Right hindlimb (tissue), 1 donor: ENCODE results near the gene MYOZ3.
A peak's percentile ranks its signal among the peaks of the same experiment; 100 is the strongest.

Source experiments
- DNase-seq: peaks from one replicate; pipeline ENCODE4 v3.0.0-alpha.2; 2018

The MYOZ3 gene

GRCh38 chr5:150660108-150660831, 781 bp upstream of the MYOZ3 start:
- no peak for DNase-seq

- no peak for DNase-seq
Observed at GRCh38 chr5:150661821-150662596, 958 bp downstream of the MYOZ3 start.

GRCh38 chr5:150662731-150663516, 1.9 kb downstream of the MYOZ3 start:
- no peak for DNase-seq

GRCh38 chr5:150663936-150664335, 2.9 kb downstream of the MYOZ3 start:
- no peak for DNase-seq

GRCh38 chr5:150665044-150665443, 4.0 kb downstream of the MYOZ3 start:
- no peak for DNase-seq

GRCh38 chr5:150670275-150670947, 9.4 kb downstream of the MYOZ3 start:
- no peak for DNase-seq

- DNase-seq: peak; percentile 38
Observed at GRCh38 chr5:150670948-150671310, 9.9 kb downstream of the MYOZ3 start.

GRCh38 chr5:150671509-150672236, 10.6 kb downstream of the MYOZ3 start:
- peak; percentile 35 for DNase-seq

GRCh38 chr5:150672237-150672883, 11.3 kb downstream of the MYOZ3 start:
- DNase-seq: peak; percentile 82

- no peak for DNase-seq
Observed at GRCh38 chr5:150672884-150673275, 11.8 kb downstream of the MYOZ3 start.

GRCh38 chr5:150674341-150674821, 13.3 kb downstream of the MYOZ3 start:
- DNase-seq: peak; percentile 93

- no peak for DNase-seq
Observed at GRCh38 chr5:150675069-150675468, 14.0 kb downstream of the MYOZ3 start.

- DNase-seq: no peak
Observed at GRCh38 chr5:150676578-150676977, 15.5 kb downstream of the MYOZ3 start.

- DNase-seq: no peak
Observed at GRCh38 chr5:150689120-150689519, 28.1 kb downstream of the MYOZ3 start.

GRCh38 chr5:150690760-150691159, 29.7 kb downstream of the MYOZ3 start:
- DNase-seq: no peak

GRCh38 chr5:150692276-150692675, 31.2 kb downstream of the MYOZ3 start:
- DNase-seq: no peak

GRCh38 chr5:150694612-150695011, 33.6 kb downstream of the MYOZ3 start:
- DNase-seq: no peak

GRCh38 chr5:150700246-150700593, 39.2 kb downstream of the MYOZ3 start:
- no peak for DNase-seq

GRCh38 chr5:150700594-150701377, 39.7 kb downstream of the MYOZ3 start, which contains the start of gene RBM22:
RBM22 (minus strand) TSS chr5:150701062; CDS start chr5:150700985, 77 bp downstream.
- peak; percentile 96 for DNase-seq

- DNase-seq: no peak
Observed at GRCh38 chr5:150703762-150704161, 42.7 kb downstream of the MYOZ3 start.
